Stomach (tissue), 9 donors: Measurements from ENCODE around the gene PUS7L. TPM values are rescaled to one million over a fixed set of nuclear protein-coding genes. Genes with fewer than 3 reads are reported as not detected.

Experiments
- DNase-seq, 2 donors: peaks; one replicate each; pipeline versions ENCODE4 v3.0.0 to v3.0.0-alpha.2; 2013 to 2019
- H3K27ac ChIP-seq, 5 donors: fragments of 200-600 bp in 4 of 5; sonication (generic) in 4 of 5; one replicate each; pipeline ENCODE4 v1.5.1; 2013 to 2019; ENCODE audit warnings: mild to moderate bottlenecking in 1 of 5, moderate library complexity in 1 of 5
- H3K27me3 ChIP-seq, 3 donors: fragments of 200-600 bp; sonication (generic); one replicate each; pipeline ENCODE4 v1.5.1; 2017 to 2019; ENCODE audit warnings: mixed run types in 1 of 3
- H3K36me3 ChIP-seq, 4 donors: fragments of 200-600 bp; sonication (generic); 1 replicate in 3 of 4; 2 replicates in 1 of 4; pipeline ENCODE4 v1.5.1; 2016 to 2019
- H3K4me1 ChIP-seq, 4 donors: fragments of 200-600 bp; sonication (generic); one replicate each; pipeline ENCODE4 v1.5.1; 2016 to 2019
- H3K4me3 ChIP-seq, 4 donors: fragments of 200-600 bp; sonication (generic) in 3 of 4; one replicate each; pipeline ENCODE4 v1.5.1; 2016 to 2019; ENCODE audit warnings: mild to moderate bottlenecking in 1 of 4
- H3K9me3 ChIP-seq, 4 donors: fragments of 200-600 bp; sonication (generic); one replicate each; pipeline ENCODE4 v1.5.1; 2016 to 2019
- CTCF ChIP-seq, 7 experiments: fragments of 450-650 bp in 4 of 7; fragments of 200-600 bp in 3 of 7; sonication (generic) in 3 of 7; IDR thresholded peaks; one replicate each; pipeline ENCODE4 v1.5.1; 2016 to 2019; ENCODE audit warnings: antibody characterized with exemption in 7 of 7, control low read depth in 2 of 7, mild to moderate bottlenecking in 1 of 7
- EP300 ChIP-seq: sonication (generic); formaldehyde crosslinking; IDR thresholded peaks from one replicate; pipeline ENCODE4 v1.6.1; 2017; ENCODE audit warnings: antibody characterized with exemption
- POLR2A ChIP-seq, 4 donors: fragments of 450-650 bp; IDR thresholded peaks; one replicate each; pipeline ENCODE4 v1.6.1; 2016; ENCODE audit warnings: antibody characterized with exemption in 4 of 4, control low read depth in 2 of 4, mild to moderate bottlenecking in 1 of 4, moderate library complexity in 1 of 4
- POLR2AphosphoS5 ChIP-seq, 3 donors: sonication (generic); formaldehyde crosslinking; IDR thresholded peaks; one replicate each; pipeline ENCODE4 v1.6.1; 2016; ENCODE audit warnings: antibody characterized with exemption in 3 of 3
- WGBS, 5 donors: extraction: QIAGEN DNeasy Blood & Tissue Kit in 3 of 5; methylation state at CpG; one replicate each; pipeline versions ENCODE4 v1.1.5 to v1.1.7; 2013 to 2018; 5-methylcytosine and 5-hydroxymethylcytosine counted together
- intact Hi-C: fragments of 100-400 bp; cut with DNase I; formaldehyde crosslinking; loops from one replicate; pipeline ENCODE4 v1.15.1; 2023; ENCODE audit warnings: low total_unique reads
- polyA plus RNA-seq, 3 donors: library from polyadenylated mRNA; stranded (reverse); fragments of 200-250 nt; gene quantifications; one replicate each; pipeline ENCODE4 v1.2.3, GENCODE V29; 2013
- total RNA-seq, 5 donors: library from RNA; depleted of rRNA; stranded (reverse); fragments of >200 nt; gene quantifications; one replicate each; pipeline versions ENCODE4 v1.1.0 to v1.2.3, GENCODE V29; 2014 to 2016
- donor health status: healthy with polysubstance abuse.
- donor health status: Bipolar disorder and iron deficiency.
- donor health status: healthy.

Gene PUS7L
- total and polyA plus RNA-seq, 8 donors = 1.2 to 60.5 (median 3.5) TPM

GRCh38 chr12:43737646-43738045 is 20.9 kb downstream of the PUS7L start:
- Histone ChIP-seq H3K27me3 (no peaks in the 10 kb centered on the region), H3K36me3 (peaks cover 11 to 78% (median 59%) of the 10 kb centered on the region in 4 donors), H3K9me3 (no peaks in the 10 kb centered on the region), H3K4me3 (no peak overlapping the region), H3K27ac (no peak overlapping the region), H3K4me1 (no peaks in the 10 kb centered on the region)
- intact Hi-C loops = no loop called here
- DNase-seq = no peak
- 61 to 78% (median 74%) methylated on average over 2 of the region's 2 CpGs for WGBS, 5 donors
- no peak for TF ChIP-seq POLR2AphosphoS5 (IDR thresholded peaks at IDR 0.05)
- no peak for TF ChIP-seq EP300
- TF ChIP-seq POLR2A (IDR thresholded peaks at IDR 0.05) = no peak
- TF ChIP-seq CTCF (IDR thresholded peaks at IDR 0.05) = no peak

GRCh38 chr12:43736927-43737440 is 21.6 kb downstream of the PUS7L start:
- Histone ChIP-seq H3K4me3 (no peak overlapping the region), H3K9me3 (no peaks in the 10 kb centered on the region), H3K27me3 (no peaks in the 10 kb centered on the region), H3K27ac (no peak overlapping the region), H3K36me3 (peaks cover 11 to 72% (median 59%) of the 10 kb centered on the region in 4 donors), H3K4me1 (no peaks in the 10 kb centered on the region)
- intact Hi-C loops = no loop called here
- WGBS, 5 donors = 80 to 87% (median 83%) methylated on average over 3 of the region's 3 CpGs
- TF ChIP-seq EP300 = no peak
- no peak for TF ChIP-seq POLR2A (IDR thresholded peaks at IDR 0.05)
- TF ChIP-seq CTCF (IDR thresholded peaks at IDR 0.05) = no peak
- no peak for TF ChIP-seq POLR2AphosphoS5 (IDR thresholded peaks at IDR 0.05)
- DNase-seq = no peak

- Histone ChIP-seq H3K9me3 (no peaks in the 10 kb centered on the region), H3K27ac (no peak overlapping the region), H3K36me3 (peaks cover 11 to 82% (median 58%) of the 10 kb centered on the region in 4 donors), H3K4me1 (no peaks in the 10 kb centered on the region), H3K4me3 (no peak overlapping the region), H3K27me3 (no peaks in the 10 kb centered on the region)
- no peak for TF ChIP-seq EP300
- TF ChIP-seq CTCF (IDR thresholded peaks at IDR 0.05) = no peak
- TF ChIP-seq POLR2A (IDR thresholded peaks at IDR 0.05) = no peak
- no peak for TF ChIP-seq POLR2AphosphoS5 (IDR thresholded peaks at IDR 0.05)
- no peak for DNase-seq
- intact Hi-C loops = no loop called here
- WGBS, 5 donors = 89 to 96% (median 93%) methylated on average over 3 of the region's 3 CpGs
Observed at GRCh38 chr12:43733687-43734086, 24.9 kb downstream of the PUS7L start.

GRCh38 chr12:43730283-43730682 is 28.3 kb downstream of the PUS7L start:
- H3K36me3 ChIP-seq = peaks cover 0 to 55% (median 40%) of the 10 kb centered on the region in 4 donors
- no peak overlapping the region for H3K27ac ChIP-seq
- H3K9me3 ChIP-seq = no peaks in the 10 kb centered on the region
- H3K4me3 ChIP-seq = no peak overlapping the region
- WGBS, 5 donors = 70 to 73% (median 71%) methylated on average over 4 of the region's 4 CpGs
- intact Hi-C loops = no loop called here
- H3K4me1 ChIP-seq = no peaks in the 10 kb centered on the region
- H3K27me3 ChIP-seq = no peaks in the 10 kb centered on the region
- no peak for DNase-seq
- no peak for TF ChIP-seq CTCF (IDR thresholded peaks at IDR 0.05)
- no peak for TF ChIP-seq POLR2AphosphoS5 (IDR thresholded peaks at IDR 0.05)
- no peak for TF ChIP-seq POLR2A (IDR thresholded peaks at IDR 0.05)
- no peak for TF ChIP-seq EP300
